Measurements from ENCODE around the gene PTPRN2. TPM values are rescaled to one million over a fixed set of nuclear protein-coding genes. Genes with fewer than 3 reads are reported as not detected.

PTPRN2 gene
- total and polyA plus RNA-seq, 2 donors (not counting 3 experiments of a cell fraction or from before 2014, with no cell fraction given) = 0.62 to 0.88 TPM

GRCh38 chr7:157821959-157822687 lies 765.5 kb downstream of the PTPRN2 start:
- no peaks in the 10 kb centered on the region for H3K79me2 ChIP-seq (ENCODE audit: control insufficient read depth, insufficient read depth, low read length)
- H3K4me1 ChIP-seq (ENCODE audit: control insufficient read depth, extremely low read depth, insufficient read depth, low read length) = no peaks in the 10 kb centered on the region
- no peak for DNase-seq (ENCODE audit: low read depth, low spot score)
- H3K36me3 ChIP-seq (ENCODE audit: control insufficient read depth in 2 of 2, extremely low read depth in 1 of 2, insufficient read depth in 2 of 2, low read length in 2 of 2) = no peaks in the 10 kb centered on the region
- peaks cover 3% of the 10 kb centered on the region for H3K9me3 ChIP-seq (replicated peaks; ENCODE audit: control insufficient read depth, insufficient read depth, low read length)
- TF ChIP-seq FOS (IDR thresholded peaks at IDR 0.05; ENCODE audit: borderline replicate concordance, insufficient read depth, low read length) = no peak
- TF ChIP-seq CTCF (IDR thresholded peaks at IDR 0.05; ENCODE audit: extremely low read depth in 1 of 2, insufficient read depth in 1 of 2, low read depth in 1 of 2, low read length in 2 of 2) = no peak
- TF ChIP-seq MYC (IDR thresholded peaks at IDR 0.05; ENCODE audit: low read depth, low read length) = no peak
- no peak for TF ChIP-seq MAX (IDR thresholded peaks at IDR 0.05; ENCODE audit: insufficient read depth, insufficient read length)
- TF ChIP-seq JUN (IDR thresholded peaks at IDR 0.05; ENCODE audit: borderline replicate concordance, insufficient read depth, insufficient read length, low read depth) = no peak
- TF ChIP-seq POLR2AphosphoS5 (IDR thresholded peaks at IDR 0.05; ENCODE audit: insufficient read depth, low read depth, low read length) = no peak
- TF ChIP-seq GATA2 (IDR thresholded peaks at IDR 0.05; ENCODE audit: insufficient read depth, insufficient read length, low read depth, low read length) = no peak
- TF ChIP-seq EZH2 (IDR thresholded peaks at IDR 0.05; ENCODE audit: borderline replicate concordance, low read depth, low read length, severe bottlenecking) = no peak
- TF ChIP-seq POLR2A (IDR thresholded peaks at IDR 0.05; ENCODE audit: low read depth, low read length) = no peak
- intact Hi-C loops (cut with micrococcal nuclease) = no loop called here
- no peak overlapping the region for H2AFZ ChIP-seq (ENCODE audit: low read depth, low read length)
- H3K4me2 ChIP-seq (ENCODE audit: insufficient read depth, low read length) = no peak overlapping the region
- no peaks in the 10 kb centered on the region for H4K20me1 ChIP-seq (replicated peaks; ENCODE audit: control insufficient read depth, extremely low read depth, insufficient read depth, low read length)
- no peak overlapping the region for H3K9ac ChIP-seq (replicated peaks; ENCODE audit: extremely low read depth, insufficient read depth, low read length)
- dilution Hi-C loops (cut with MboI; ENCODE audit: extremely low pct_ligation_motif_present, low sequenced_read_pairs) = no loop called here
- ChIA-PET POLR2A (no interaction called here), CTCF (no interaction called here)
- H3K9me1 ChIP-seq (replicated peaks; ENCODE audit: control insufficient read depth, extremely low read depth, insufficient read depth, low read length) = no peaks in the 10 kb centered on the region
- H3K4me3 ChIP-seq (replicated peaks in 1 of 3; ENCODE audit: insufficient read depth in 1 of 3, low read depth in 1 of 3, low read length in 3 of 3) = no peak overlapping the region
- H3K27me3 ChIP-seq (ENCODE audit: control insufficient read depth in 2 of 2, insufficient read depth in 2 of 2, low read length in 2 of 2) = no peaks in the 10 kb centered on the region
- FAIRE-seq = no peak
- no TSS peak for BruUV-seq (replicated peaks)
- H3K27ac ChIP-seq (ENCODE audit: insufficient read depth, low read depth, low read length) = no peak overlapping the region

Data from endothelial cell of umbilical vein (primary cell).